ENCODE measurements around the gene LDHD. TPM values are rescaled to one million over a fixed set of nuclear protein-coding genes. Genes with fewer than 3 reads are reported as not detected.

The LDHD gene
- total and polyA plus RNA-seq, 10 of the 15 experiments (the other 5 are each of a cell fraction or from before 2014, with no cell fraction given): 0.10 to 0.12 TPM; not detected in 8

GRCh38 chr16:75083813-75084212 is 32.8 kb downstream of the LDHD start (continued):
- TF ChIP-seq GABPA (IDR thresholded peaks at IDR 0.05; ENCODE audit: low read depth): no peak

GRCh38 chr16:75081179-75081859 is 35.3 kb downstream of the LDHD start:
- ChIA-PET SMC1A (ENCODE audit: uncharacterized antibody, unreplicated experiment) (no interaction called here), CTCF (no interaction called here), RAD21 (ENCODE audit: unreplicated experiment) (no interaction called here), POLR2A (no interaction called here)
- no peak overlapping the region for H3K27ac ChIP-seq (ENCODE audit: control insufficient read depth, insufficient read depth)
- DNase-seq (ENCODE audit: low read depth, low spot score) (no peak), ATAC-seq (peak; percentile 58), FAIRE-seq (no peak)
- H3K9me3 ChIP-seq (replicated peaks; ENCODE audit: control insufficient read depth, insufficient read depth, low read length): no peaks in the 10 kb centered on the region
- no TSS peak for BruUV-seq (replicated peaks)
- H3K4me2 ChIP-seq (ENCODE audit: control insufficient read depth, insufficient read depth): peak overlapping the region; percentile 15; the same call in 1 of the 2 replicates
- H2AFZ ChIP-seq (ENCODE audit: control insufficient read depth, low read depth, low read length): no peak overlapping the region
- in situ Hi-C loops (cut with MboI): no loop called here
- no peaks in the 10 kb centered on the region for H3K27me3 ChIP-seq (replicated peaks in 1 of 2; ENCODE audit: control insufficient read depth in 2 of 2, insufficient read depth in 2 of 2, low read length in 1 of 2)
- H3K36me3 ChIP-seq (ENCODE audit: control insufficient read depth in 2 of 2, insufficient read depth in 2 of 2, low read length in 1 of 2): peaks cover 0 to 1% of the 10 kb centered on the region in 2 experiments; a peak in 1 of 4 replicates
- no peak overlapping the region for H3K4me3 ChIP-seq
- no peaks in the 10 kb centered on the region; the same call in 1 of the 2 replicates for H4K20me1 ChIP-seq (ENCODE audit: control insufficient read depth, insufficient read depth)
- intact Hi-C loops (cut with micrococcal nuclease; ENCODE audit: unreplicated experiment): no loop called here
- peaks cover 9% of the 10 kb centered on the region for H3K4me1 ChIP-seq (ENCODE audit: control insufficient read depth, insufficient read depth, low read length)
- H3K9ac ChIP-seq (ENCODE audit: control insufficient read depth, insufficient read depth, low read length): no peak overlapping the region
- peaks cover 5% of the 10 kb centered on the region for H3K79me2 ChIP-seq (ENCODE audit: control insufficient read depth, insufficient read depth, low read length)
- WGBS (ENCODE audit: insufficient coverage, insufficient replicate concordance, low lambda C conversion rate, missing lambda C conversion rate): 11% methylated on average over 6 of the region's 6 CpGs
- TF ChIP-seq, protein P1, sequence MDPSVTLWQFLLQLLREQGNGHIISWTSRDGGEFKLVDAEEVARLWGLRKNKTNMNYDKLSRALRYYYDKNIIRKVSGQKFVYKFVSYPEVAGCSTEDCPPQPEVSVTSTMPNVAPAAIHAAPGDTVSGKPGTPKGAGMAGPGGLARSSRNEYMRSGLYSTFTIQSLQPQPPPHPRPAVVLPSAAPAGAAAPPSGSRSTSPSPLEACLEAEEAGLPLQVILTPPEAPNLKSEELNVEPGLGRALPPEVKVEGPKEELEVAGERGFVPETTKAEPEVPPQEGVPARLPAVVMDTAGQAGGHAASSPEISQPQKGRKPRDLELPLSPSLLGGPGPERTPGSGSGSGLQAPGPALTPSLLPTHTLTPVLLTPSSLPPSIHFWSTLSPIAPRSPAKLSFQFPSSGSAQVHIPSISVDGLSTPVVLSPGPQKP (IDR thresholded peaks at IDR 0.05; ENCODE audit: low read depth, low read length): no peak
- TF ChIP-seq NFIC (IDR thresholded peaks at IDR 0.05; ENCODE audit: low read depth, low read length) (no peak), TAF1 (IDR thresholded peaks at IDR 0.05; ENCODE audit: borderline replicate concordance, low read depth, low read length) (no peak), NBN (IDR thresholded peaks at IDR 0.05) (no peak), JUNB (IDR thresholded peaks at IDR 0.05) (no peak), RUNX3 (IDR thresholded peaks at IDR 0.05; ENCODE audit: low read length) (peak; percentile 51; the same call in 1 of the 2 replicates), MTA3 (IDR thresholded peaks at IDR 0.05; ENCODE audit: borderline replicate concordance, low read length) (no peak), TCF7 (IDR thresholded peaks at IDR 0.05; ENCODE audit: borderline replicate concordance) (no peak), NRF1 (conservative IDR thresholded peaks at IDR 0.05; ENCODE audit: low read depth, low read length) (no peak), MEF2B (IDR thresholded peaks at IDR 0.05; ENCODE audit: partially characterized antibody, poor library complexity, severe bottlenecking) (peak; percentile 81), ETV6 (conservative IDR thresholded peaks at IDR 0.05 in 1 of 2, IDR thresholded peaks at IDR 0.05 in 1 of 2; ENCODE audit: borderline replicate concordance in 1 of 2, low read depth in 1 of 2) (no peak), SP1 (IDR thresholded peaks at IDR 0.05; ENCODE audit: low read depth, low read length) (no peak), ZNF274 (IDR thresholded peaks at IDR 0.05; ENCODE audit: insufficient read depth, insufficient read length) (no peak), NFYB (IDR thresholded peaks at IDR 0.05; ENCODE audit: insufficient read depth, low read depth, low read length) (no peak), MTA2 (IDR thresholded peaks at IDR 0.05; ENCODE audit: low read depth) (no peak), TCF3 (IDR thresholded peaks at IDR 0.05; ENCODE audit: borderline replicate concordance, insufficient read depth, low read depth, low read length) (no peak), ZBTB11 (CRISPR knock-in tag; IDR thresholded peaks at IDR 0.05) (no peak)
- TF ChIP-seq, protein P2, sequence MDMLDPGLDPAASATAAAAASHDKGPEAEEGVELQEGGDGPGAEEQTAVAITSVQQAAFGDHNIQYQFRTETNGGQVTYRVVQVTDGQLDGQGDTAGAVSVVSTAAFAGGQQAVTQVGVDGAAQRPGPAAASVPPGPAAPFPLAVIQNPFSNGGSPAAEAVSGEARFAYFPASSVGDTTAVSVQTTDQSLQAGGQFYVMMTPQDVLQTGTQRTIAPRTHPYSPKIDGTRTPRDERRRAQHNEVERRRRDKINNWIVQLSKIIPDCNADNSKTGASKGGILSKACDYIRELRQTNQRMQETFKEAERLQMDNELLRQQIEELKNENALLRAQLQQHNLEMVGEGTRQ (IDR thresholded peaks at IDR 0.05; ENCODE audit: borderline replicate concordance, low read depth, low read length): no peak
